ENCODE measurements around the gene RMDN2.
A peak's percentile ranks its signal among the peaks of the same experiment; 100 is the strongest.

Gene RMDN2, protein sequence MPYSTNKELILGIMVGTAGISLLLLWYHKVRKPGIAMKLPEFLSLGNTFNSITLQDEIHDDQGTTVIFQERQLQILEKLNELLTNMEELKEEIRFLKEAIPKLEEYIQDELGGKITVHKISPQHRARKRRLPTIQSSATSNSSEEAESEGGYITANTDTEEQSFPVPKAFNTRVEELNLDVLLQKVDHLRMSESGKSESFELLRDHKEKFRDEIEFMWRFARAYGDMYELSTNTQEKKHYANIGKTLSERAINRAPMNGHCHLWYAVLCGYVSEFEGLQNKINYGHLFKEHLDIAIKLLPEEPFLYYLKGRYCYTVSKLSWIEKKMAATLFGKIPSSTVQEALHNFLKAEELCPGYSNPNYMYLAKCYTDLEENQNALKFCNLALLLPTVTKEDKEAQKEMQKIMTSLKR

GRCh38 chr2:37925063-37925897 is at the start of gene RMDN2:
Gene RMDN2 (plus strand): TSS chr2:37925287. CDS start chr2:37929278, 3,991 bp downstream.
- DNase-seq (ENCODE audit: low read depth in 1 of 2, low spot score in 1 of 2): peak; percentile 66 to 75

DNA sequence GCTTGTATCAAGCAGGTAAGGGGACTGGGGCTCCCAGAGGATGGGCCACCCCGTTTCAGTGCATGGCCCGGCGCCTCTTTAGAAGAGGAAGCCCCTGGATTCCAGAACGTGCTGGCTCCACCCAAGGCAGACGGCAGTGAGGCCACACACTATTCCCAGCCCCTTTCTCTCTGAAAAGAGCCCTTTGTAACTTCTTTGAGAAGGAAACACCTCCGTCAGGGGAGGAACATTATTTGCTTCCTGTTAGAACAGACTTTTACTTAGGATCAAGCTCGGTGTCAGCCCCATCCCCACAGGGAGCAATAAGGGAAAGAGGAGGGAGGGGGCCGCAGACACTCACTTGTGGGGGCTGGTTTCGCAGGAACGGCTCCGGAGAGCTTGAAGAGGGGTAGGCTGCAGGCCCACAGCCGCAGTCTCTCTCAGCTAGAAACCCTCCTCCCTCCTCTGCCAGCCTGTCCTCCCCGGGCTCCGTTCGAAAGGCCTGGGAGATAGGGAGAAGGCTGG is 49.6 kb upstream of the RMDN2 start:
- no peak for DNase-seq (ENCODE audit: low read depth in 1 of 2, low spot score in 1 of 2)

- DNase-seq (ENCODE audit: low read depth in 1 of 2, low spot score in 1 of 2): no peak
These were observed 48.9 kb upstream of the RMDN2 start for GRCh38 chr2:37876227-37876626.

GRCh38 chr2:37877457-37878315 is 47.4 kb upstream of the RMDN2 start:
- DNase-seq (ENCODE audit: low read depth in 1 of 2, low spot score in 1 of 2): peak in 1 of 2 donors; percentile 57

DNA sequence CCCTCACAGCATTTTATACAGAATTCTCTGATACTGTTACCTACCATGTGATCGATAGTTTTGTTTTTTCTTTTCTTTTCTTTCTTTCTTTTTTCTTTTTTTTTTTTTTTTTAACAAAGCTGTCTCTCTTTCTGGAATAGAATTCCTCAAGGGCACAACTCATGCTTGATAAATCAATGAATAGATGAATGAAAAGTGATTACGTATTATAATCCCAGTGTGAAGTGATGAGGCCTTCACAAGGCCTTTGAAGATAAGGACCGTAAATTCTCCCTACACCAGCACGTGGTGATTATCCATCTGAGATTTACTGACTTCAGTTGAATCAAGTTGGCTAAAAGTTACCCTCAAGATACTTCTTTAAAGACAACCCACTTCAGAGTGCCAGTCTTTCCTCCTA is 46.6 kb upstream of the RMDN2 start:
- DNase-seq (ENCODE audit: low read depth in 1 of 2, low spot score in 1 of 2): no peak

GRCh38 chr2:37880551-37880950 is 44.5 kb upstream of the RMDN2 start:
- no peak for DNase-seq (ENCODE audit: low read depth in 1 of 2, low spot score in 1 of 2)

DNA sequence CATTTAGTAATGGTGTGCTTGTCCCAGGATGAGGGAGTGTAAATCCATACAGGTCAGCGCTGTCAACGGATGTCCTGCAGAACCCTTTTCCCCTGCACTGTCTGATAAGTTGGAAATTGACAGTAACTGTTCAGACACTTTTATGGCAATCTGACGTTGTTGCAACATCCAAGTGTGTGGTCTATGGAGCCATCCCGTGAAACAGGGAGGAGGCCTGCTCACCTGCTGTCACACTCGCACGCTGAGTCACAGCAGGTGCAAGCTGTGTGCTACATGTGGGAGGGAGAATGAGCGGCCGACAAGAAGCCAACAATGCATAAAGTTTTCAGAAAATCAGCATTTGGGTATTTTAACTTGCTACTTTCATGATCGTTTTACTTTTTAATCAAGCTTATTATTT is 43.7 kb upstream of the RMDN2 start:
- DNase-seq (ENCODE audit: low read depth in 1 of 2, low spot score in 1 of 2): no peak

GRCh38 chr2:37882036-37882435 is 43.1 kb upstream of the RMDN2 start:
- no peak for DNase-seq (ENCODE audit: low read depth in 1 of 2, low spot score in 1 of 2)

GRCh38 chr2:37883518-37883917 is 41.6 kb upstream of the RMDN2 start:
- no peak for DNase-seq (ENCODE audit: low read depth in 1 of 2, low spot score in 1 of 2)

DNA sequence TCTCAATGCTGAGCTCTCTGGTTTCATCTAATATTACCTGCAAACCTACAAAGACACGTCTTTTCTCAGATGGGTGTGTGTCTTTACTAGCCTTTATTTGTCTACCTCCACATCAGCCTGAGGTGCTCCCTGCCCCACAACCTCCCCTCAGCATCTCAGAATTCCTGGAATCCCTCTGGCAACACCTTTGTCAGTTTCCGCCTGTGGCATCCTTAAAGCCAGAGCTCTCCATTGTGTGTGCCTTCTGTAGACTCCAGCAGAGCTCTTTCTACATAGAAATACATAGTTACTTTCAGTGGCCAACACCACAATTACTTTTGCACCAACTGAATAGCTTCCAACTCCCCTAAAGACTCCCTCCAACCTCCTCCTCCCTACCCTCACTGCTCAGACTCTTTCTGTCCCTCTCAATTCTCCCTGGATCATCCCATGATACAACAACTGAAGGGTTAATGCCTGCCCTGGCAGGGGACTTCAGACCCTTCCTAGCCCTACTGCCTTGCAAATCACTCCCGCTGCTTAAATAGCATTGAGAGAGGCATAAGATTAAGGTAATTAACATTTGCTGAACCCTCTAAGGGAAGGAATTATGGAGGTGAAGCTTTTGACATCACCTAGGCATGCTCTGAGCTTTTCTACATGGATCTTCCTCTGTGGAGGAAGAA is 39.6 kb upstream of the RMDN2 start:
- no peak for DNase-seq (ENCODE audit: low read depth in 1 of 2, low spot score in 1 of 2)

DNA sequence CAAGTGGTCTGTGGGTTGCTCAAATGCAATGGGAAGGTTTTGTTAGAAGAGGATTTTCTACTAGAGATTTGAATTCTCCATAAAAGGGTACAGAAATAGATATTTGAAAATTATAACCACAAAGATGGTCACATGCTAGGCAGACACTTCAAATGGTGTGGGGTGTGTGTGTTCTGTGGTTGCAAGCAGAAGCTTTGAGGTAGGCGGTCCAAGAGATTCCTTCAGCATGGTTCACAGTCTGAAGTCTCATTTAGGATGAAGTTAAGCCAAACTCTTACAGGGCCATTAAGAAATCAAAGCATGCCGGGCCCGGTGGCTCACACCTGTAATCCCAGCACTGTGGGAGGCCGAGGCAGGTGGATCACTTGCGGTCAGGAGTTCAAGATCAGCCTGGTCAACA is 38.3 kb upstream of the RMDN2 start:
- no peak for DNase-seq (ENCODE audit: low read depth in 1 of 2, low spot score in 1 of 2)

- DNase-seq (ENCODE audit: low read depth in 1 of 2, low spot score in 1 of 2): no peak
These were observed 37.8 kb upstream of the RMDN2 start for GRCh38 chr2:37887286-37887685.

DNA sequence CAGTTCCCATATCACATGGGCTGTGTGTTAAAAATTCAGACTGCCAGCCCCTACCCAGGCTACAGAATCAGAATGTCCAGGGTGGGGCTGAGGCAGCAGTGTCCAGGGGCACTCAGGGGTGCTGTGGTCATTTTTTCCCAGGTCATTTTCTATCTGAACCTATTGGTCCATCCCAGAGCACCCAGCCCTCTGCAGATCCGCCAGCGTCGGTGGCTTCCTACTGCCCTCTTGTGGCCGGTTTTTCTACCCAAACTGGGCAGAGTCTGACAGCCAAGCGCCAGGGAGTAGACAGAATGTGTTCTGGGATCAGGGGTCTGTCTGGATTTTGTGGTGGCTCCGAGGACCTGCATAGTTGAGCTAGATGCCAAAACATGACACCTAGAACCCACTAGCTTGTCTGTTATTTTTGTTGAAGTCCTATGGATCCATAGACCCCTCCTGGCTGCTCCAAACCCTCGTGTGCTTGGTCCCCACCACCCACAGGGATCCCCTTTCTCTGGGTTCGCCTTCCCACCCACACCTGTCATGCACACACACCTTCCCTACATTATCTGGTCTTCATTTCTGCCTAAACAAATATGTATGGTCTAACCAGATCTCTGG is 34.1 kb upstream of the RMDN2 start:
- DNase-seq (ENCODE audit: low read depth in 1 of 2, low spot score in 1 of 2): peak; percentile 41 to 54

GRCh38 chr2:37891846-37892435 is 33.1 kb upstream of the RMDN2 start:
- no peak for DNase-seq (ENCODE audit: low read depth in 1 of 2, low spot score in 1 of 2)

DNA sequence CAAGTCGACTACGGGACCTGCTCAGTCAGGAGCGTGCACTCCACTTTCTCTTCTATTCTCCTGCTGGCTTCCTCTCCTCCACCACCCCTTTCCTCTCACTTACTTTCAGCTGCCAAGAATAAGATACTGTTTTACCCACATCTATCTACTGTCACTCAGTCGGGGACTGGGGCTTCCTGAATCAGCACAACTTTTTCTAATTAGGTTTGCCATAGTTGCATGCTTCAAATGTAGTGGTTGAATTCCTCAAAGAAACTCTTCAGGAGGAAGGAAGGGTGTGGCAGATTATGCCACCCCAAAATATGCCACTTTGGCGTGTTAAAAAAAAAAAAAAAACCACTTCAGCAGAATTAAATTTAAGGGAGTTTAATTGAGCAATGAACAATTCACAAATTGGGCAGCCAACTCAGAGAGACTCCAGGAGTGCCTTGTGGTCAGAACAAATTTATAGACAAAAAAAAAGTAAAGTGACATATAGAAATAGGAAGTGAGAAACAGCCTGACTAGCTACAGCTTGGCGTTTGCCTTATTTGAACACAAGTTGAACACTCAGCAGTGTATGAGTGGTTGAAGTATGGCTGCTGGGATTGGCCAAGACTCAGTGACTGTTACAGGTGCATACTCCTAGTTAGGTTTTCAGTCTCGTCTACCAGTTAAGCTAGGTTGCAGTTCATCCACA is 32.5 kb upstream of the RMDN2 start:
- no peak for DNase-seq (ENCODE audit: low read depth in 1 of 2, low spot score in 1 of 2)

GRCh38 chr2:37893327-37893726 is 31.8 kb upstream of the RMDN2 start:
- DNase-seq (ENCODE audit: low read depth in 1 of 2, low spot score in 1 of 2): no peak

DNA sequence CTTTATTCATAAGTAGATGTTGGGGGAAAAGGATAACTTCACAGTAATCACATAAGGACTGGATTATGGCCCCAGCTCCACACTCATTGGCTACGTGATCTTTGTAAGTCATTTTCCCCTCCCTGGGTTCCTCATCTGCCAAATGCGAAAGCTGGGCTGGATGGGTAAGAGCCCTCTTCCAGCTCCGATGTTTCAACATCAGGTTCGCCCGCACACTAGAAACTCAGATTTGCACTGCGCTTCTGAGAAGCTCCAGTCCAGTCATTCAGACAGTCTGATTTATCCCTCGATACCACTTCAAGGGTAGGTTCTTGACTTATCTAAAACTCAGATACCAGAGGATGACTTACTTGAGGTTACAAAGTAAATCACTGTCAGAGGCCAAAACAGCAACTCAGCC is 31.0 kb upstream of the RMDN2 start:
- DNase-seq (ENCODE audit: low read depth in 1 of 2, low spot score in 1 of 2): no peak

DNA sequence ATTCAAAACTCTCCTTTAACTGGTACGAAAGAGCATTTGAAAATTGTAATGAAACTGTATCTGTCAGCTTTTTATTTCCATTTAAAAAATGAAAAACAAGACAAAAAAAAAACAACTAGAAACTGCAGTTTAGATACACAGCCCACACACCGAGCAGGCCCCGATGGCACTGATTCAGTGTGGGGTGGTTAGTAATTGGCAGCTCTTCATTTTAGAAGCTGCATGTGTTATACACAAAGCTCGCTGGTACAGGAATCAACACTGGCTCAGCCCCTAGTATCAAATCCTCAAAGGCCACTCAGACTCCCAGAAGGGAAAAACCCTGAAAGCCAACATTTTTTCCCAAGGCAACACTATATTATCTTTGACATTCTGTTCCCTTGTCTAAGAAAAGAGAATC is 30.5 kb upstream of the RMDN2 start:
- no peak for DNase-seq (ENCODE audit: low read depth in 1 of 2, low spot score in 1 of 2)

DNA sequence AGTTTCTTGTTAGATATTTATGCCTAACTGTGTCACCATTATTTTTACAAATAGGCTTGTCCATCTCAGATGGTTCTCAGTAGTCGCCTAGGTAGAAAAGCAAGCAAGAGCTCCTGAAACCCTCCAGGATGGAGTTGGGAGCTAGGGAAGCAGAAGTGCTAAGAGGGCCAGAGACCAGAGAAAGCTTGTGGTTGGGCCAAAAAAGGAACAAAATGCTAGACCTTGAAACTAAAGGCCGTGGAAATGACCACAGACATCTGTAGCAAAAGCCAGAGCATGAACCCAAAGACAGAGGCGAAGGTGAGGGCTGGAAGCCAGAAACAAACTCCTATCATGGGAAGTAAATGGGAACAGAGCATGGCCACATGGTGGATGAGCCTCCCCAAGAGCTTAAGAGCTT is 29.9 kb upstream of the RMDN2 start:
- no peak for DNase-seq (ENCODE audit: low read depth in 1 of 2, low spot score in 1 of 2)
